ENCODE measurements around the gene TSEN15.

- TF ChIP-seq, protein P1, sequence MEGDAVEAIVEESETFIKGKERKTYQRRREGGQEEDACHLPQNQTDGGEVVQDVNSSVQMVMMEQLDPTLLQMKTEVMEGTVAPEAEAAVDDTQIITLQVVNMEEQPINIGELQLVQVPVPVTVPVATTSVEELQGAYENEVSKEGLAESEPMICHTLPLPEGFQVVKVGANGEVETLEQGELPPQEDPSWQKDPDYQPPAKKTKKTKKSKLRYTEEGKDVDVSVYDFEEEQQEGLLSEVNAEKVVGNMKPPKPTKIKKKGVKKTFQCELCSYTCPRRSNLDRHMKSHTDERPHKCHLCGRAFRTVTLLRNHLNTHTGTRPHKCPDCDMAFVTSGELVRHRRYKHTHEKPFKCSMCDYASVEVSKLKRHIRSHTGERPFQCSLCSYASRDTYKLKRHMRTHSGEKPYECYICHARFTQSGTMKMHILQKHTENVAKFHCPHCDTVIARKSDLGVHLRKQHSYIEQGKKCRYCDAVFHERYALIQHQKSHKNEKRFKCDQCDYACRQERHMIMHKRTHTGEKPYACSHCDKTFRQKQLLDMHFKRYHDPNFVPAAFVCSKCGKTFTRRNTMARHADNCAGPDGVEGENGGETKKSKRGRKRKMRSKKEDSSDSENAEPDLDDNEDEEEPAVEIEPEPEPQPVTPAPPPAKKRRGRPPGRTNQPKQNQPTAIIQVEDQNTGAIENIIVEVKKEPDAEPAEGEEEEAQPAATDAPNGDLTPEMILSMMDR (IDR thresholded peaks at IDR 0.05): no peak
- no peak for TF ChIP-seq POLR2A (IDR thresholded peaks at IDR 0.05)
Measured at GRCh38 chr1:184050636-184051035, 894 bp upstream of the TSEN15 start.
